ENCODE results near the gene SNTG2.

DNA sequence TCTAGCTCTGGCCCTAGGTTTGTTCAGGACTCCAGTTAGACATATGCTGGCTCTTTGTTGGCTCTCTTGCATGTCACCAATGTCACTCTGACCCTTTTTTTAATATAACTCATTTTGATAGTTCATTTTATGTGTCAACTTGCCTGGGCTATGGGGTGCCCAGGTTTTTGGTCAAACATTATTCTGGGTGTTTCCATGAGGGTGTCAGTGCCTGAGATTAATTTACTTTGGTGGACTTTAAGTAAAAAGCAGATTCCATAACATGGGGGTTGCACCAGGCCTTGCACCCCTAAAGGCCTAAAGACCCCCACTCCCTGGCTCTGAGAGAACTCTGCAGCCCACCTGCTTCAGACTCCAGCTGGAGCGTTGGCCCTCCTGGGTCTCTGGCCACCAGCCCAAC is 48.1 kb upstream of the SNTG2 start:
- TF ChIP-seq, protein P1, sequence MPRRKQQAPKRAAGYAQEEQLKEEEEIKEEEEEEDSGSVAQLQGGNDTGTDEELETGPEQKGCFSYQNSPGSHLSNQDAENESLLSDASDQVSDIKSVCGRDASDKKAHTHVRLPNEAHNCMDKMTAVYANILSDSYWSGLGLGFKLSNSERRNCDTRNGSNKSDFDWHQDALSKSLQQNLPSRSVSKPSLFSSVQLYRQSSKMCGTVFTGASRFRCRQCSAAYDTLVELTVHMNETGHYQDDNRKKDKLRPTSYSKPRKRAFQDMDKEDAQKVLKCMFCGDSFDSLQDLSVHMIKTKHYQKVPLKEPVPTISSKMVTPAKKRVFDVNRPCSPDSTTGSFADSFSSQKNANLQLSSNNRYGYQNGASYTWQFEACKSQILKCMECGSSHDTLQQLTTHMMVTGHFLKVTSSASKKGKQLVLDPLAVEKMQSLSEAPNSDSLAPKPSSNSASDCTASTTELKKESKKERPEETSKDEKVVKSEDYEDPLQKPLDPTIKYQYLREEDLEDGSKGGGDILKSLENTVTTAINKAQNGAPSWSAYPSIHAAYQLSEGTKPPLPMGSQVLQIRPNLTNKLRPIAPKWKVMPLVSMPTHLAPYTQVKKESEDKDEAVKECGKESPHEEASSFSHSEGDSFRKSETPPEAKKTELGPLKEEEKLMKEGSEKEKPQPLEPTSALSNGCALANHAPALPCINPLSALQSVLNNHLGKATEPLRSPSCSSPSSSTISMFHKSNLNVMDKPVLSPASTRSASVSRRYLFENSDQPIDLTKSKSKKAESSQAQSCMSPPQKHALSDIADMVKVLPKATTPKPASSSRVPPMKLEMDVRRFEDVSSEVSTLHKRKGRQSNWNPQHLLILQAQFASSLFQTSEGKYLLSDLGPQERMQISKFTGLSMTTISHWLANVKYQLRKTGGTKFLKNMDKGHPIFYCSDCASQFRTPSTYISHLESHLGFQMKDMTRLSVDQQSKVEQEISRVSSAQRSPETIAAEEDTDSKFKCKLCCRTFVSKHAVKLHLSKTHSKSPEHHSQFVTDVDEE (CRISPR knock-in tag; IDR thresholded peaks at IDR 0.05): no peak
- TF ChIP-seq, protein P2, sequence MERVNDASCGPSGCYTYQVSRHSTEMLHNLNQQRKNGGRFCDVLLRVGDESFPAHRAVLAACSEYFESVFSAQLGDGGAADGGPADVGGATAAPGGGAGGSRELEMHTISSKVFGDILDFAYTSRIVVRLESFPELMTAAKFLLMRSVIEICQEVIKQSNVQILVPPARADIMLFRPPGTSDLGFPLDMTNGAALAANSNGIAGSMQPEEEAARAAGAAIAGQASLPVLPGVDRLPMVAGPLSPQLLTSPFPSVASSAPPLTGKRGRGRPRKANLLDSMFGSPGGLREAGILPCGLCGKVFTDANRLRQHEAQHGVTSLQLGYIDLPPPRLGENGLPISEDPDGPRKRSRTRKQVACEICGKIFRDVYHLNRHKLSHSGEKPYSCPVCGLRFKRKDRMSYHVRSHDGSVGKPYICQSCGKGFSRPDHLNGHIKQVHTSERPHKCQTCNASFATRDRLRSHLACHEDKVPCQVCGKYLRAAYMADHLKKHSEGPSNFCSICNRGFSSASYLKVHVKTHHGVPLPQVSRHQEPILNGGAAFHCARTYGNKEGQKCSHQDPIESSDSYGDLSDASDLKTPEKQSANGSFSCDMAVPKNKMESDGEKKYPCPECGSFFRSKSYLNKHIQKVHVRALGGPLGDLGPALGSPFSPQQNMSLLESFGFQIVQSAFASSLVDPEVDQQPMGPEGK (CRISPR knock-in tag; IDR thresholded peaks at IDR 0.05; ENCODE audit: borderline replicate concordance): no peak
- TF ChIP-seq SNAI2 (CRISPR knock-in tag; IDR thresholded peaks at IDR 0.05) (no peak), ZFP30 (CRISPR knock-in tag; IDR thresholded peaks at IDR 0.05) (no peak), ZFP3 (CRISPR knock-in tag; IDR thresholded peaks at IDR 0.05) (no peak), ARNTL (CRISPR knock-in tag; IDR thresholded peaks at IDR 0.05; ENCODE audit: borderline replicate concordance, low read depth) (no peak)
- TF ChIP-seq, protein P3, sequence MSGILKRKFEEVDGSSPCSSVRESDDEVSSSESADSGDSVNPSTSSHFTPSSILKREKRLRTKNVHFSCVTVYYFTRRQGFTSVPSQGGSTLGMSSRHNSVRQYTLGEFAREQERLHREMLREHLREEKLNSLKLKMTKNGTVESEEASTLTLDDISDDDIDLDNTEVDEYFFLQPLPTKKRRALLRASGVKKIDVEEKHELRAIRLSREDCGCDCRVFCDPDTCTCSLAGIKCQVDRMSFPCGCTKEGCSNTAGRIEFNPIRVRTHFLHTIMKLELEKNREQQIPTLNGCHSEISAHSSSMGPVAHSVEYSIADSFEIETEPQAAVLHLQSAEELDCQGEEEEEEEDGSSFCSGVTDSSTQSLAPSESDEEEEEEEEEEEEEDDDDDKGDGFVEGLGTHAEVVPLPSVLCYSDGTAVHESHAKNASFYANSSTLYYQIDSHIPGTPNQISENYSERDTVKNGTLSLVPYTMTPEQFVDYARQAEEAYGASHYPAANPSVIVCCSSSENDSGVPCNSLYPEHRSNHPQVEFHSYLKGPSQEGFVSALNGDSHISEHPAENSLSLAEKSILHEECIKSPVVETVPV (CRISPR knock-in tag; IDR thresholded peaks at IDR 0.05): no peak
